Measurements from ENCODE around the gene MRPS23.

MRPS23 gene

DNA sequence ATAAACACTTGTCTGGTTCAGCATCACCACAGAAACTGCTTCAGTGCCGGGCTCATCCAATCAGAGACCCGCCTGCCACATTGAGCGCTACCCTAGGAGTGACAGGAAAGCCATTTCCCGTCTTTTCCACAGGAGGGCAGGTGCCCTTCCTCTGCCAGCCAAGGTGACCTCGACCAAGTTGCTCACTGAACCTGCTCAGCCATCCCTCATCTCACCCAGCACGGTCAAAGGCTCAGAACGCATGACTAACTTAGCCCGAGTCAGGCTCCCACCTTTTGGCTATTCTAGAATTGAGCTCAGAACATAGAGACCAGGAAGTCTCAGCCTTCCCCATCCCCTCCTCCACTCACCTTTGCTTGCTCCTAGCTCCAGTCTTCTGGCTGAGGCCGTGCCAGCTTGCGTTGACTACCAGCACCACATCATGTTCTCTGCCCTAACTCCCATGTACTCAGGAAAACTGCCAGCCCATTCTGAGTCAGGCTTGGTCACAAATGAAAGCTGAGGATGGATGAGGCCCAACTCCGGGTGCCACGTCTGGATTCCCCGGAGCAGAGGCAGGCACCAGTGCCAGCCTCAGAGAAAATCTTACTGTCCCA lies 15.6 kb downstream of the MRPS23 start:
- no peak for DNase-seq

DNA sequence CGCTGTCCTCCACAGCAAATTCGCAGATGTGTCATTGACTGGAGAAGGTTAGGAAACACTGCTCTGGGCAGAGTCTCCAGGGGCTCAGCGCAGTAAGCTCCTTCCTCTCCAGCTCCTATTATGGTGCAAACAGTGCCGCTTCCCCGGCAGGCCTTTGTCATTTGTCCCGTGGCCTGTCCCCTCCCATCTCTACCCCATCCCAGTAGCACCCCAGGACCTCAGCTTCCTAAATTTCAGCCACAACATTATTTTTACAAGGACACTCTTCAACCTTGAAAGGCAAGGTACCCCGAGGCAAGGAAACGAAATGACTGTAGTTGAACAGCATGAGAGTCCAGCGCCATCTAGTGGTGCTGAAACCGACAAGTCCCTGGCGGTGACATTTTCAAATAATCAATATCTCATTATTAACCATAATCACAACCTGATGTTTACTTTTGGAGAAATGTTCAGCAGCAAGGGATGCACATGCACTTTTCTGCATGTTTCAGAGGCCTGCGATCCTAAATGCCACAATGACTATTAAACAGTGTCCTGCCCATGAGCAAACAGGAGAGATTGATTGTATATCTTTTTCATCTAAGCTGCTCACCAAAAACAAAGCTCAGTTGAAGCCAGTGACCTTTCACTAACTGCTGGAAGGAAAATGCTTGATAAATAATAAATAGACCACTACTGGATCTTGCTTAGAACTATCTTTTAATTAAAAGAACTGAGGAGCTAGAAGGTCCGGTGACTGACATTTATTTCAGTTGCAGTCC lies 16.5 kb downstream of the MRPS23 start:
- peak; percentile 60 to 69 for DNase-seq

DNA sequence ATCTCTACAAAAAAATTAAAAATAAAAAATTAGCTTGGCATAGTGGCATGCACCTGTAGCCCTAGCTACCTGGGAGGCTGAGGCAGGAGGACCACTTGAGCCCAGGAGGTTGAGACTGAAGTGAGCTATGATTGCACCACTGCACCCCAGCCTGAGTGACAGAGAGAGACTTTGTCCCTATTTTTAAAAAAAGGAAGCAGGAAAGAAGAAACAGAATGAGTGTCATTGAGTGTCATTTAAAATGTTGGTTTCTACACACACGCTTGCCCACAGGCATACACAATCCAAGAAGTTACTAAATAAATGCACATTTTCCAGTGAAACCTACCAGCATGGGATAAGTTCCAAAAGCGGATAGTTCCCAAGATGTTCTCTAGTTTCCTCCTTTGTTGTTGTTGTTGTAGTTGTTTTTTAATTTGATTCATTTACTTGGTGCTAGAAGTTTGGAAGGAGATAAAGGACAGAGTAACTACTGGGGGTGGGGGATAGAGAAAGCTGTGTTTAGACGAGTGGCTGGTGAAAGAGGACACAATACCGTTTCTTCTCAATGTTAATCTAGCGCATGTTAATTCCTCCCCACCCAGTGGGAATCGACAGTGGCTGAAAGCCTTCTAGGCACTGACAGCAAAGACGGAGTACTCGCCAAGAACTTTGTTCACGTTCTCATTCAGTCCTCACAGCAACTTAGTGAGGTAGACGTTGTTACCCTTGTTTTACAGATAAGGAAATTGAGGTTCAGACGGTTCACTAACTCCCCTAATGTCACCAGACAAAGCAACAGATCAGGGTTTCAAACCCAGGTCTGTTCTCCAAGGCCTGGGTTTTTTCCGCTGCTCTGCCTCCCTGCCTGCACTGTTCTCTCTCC lies 17.3 kb downstream of the MRPS23 start:
- DNase-seq, result no peak

DNA sequence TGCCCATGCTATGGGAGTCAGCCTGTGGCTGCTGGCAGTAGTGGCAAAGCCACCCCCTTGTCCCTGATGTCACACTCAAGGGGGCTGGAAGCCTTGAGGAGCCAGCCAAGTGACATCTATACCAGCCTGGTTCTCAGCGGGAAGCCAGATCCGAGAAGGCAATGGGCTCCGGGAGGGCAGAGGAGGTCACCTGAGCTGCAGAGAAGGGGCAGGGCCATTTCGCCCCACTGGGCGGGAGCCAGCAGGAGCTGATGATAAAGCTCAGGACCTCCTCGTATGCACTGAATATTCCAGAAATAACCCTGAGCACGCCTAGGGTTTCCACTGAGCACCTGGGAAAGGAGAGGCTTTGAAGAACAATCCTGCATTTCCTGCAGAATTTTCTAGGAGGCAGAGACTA lies 19.0 kb downstream of the MRPS23 start:
- no peak for DNase-seq

DNA sequence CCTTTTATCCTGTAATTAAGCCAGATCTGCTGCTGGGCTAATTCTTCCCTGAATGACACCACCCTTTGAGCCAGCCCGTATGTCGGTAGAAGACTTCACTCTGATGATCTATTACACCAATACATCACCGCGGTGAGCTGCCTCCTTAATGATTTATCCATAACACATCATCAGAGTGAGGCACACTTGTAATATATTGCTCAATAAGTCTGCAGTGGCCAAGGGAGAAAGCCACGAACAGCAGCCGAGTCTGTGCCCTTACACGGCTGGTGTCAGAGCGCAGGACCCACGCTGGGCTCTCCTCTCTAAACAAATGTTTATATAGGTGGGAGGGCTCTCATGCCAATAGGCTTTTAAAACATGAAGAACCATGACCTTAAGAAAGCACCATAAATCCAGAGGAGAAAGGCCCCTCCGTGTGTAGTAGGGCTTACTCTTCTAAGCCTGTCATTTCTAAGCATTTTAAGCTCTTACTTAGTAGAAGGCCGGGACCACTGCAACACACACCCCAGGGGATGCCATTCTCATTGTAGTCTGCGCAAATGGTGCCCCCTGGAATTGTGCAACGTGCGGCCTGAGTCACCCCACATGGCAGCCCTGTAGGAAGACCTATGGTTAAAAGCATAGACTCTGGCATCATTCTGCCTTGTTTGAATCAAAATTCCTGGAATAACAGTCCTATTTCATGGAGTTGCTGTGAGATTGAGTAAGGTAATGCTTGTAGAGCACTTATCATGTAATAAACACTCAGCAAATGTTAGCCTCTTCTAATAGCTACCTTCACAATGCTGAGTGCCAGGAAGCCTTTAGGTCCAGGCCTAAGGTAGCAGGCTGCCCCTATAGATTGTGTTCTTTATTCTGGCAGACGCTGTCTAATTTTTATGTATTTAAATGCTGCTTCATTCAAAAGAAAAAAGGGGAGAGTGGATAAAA lies 26.1 kb downstream of the MRPS23 start:
- no peak for DNase-seq

DNA sequence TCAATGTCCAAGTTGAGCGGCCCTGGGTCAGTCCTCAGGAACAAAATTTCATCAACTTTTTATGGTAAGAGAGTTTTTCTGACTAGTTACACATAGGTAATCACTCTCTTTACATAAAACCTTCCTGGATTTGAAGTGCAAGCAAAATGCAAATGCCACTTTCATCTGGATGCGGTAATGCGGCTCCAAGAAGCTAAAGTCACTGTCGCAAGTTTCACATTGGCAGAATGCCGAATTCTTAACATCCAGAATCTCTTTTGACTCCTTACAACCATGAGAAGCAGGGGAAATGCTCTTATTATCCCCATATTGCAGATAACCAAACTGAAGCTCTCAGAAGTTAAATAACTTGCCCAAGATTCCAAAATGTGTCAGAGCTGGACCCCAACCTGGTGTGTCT lies 30.0 kb downstream of the MRPS23 start:
- DNase-seq, result no peak

DNA sequence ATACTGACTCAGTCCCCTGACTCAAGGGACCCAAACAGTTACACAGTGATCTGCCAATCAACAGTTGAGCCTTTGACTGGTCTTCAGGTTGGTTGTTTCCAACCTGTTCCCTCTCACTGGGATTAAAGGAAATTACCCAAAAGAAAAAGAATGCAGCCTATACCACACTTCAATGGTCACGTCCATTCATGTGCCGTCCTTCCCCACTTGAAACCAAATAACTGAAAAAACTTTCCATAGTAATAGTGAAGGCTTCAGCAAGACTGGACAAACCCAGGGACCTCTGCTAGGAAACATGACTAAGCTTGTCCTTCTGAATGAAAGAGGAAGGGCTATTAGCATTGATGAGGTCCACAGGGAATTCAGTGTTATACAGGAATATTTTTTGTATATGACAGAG lies 30.6 kb downstream of the MRPS23 start:
- no peak for DNase-seq

DNA sequence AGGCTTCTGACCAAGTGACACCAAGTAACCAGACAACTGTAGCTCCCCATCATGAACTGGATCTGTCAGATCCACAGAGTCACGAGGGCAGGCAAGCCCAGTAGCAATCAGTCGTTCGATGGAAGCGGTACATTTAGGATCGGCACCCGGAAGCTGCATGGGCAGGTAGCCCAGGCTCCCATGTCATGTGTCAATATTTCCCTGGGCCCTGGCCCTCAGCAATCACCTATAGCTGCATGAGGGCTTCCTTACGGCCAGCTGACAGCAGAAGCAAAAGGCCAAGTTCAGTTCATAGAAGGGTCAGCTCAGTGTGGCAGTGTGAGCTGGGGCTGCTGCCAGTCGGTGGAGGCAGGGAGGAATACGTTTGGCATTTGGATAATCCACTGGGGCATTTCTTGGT lies 31.8 kb downstream of the MRPS23 start:
- DNase-seq, result no peak

DNA sequence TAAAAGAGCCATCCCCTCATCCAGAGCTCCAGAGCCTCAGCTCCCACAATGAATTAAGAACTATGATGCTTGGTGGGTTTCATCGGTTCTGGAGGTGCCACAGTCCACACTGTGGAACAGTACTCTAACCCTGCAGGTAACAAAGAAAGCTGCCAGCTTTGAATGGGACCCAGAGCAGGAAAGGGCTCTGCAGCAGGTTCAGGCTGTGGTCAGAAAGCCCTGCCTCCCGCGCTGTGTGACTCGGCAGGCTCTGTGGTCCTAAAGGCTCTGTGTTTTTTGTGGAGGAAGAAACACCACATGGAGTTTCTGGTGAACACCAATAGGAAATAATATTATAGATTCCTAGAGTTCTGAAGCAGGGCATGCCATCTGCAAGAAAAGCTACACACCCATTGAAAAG lies 32.5 kb downstream of the MRPS23 start:
- no peak for DNase-seq

DNA sequence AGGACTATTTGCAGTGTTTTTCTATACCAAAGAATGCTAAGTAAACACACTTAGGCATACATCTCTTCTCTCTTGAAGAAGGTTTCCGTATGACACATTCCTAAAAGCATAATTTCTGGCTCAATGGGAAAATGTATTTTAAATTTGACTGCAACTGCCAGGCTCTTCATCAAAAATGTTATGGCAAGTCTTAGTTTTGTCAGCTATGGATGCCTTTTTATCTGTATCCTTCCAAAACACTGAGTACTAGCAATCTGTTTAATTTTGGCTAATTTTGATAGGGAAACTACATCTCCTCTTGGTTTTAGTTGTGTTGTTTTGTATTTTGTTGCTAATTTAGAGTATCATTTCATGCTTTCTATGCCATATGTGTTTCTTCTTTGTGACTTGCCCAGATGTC lies 35.4 kb downstream of the MRPS23 start:
- DNase-seq, result no peak

DNA sequence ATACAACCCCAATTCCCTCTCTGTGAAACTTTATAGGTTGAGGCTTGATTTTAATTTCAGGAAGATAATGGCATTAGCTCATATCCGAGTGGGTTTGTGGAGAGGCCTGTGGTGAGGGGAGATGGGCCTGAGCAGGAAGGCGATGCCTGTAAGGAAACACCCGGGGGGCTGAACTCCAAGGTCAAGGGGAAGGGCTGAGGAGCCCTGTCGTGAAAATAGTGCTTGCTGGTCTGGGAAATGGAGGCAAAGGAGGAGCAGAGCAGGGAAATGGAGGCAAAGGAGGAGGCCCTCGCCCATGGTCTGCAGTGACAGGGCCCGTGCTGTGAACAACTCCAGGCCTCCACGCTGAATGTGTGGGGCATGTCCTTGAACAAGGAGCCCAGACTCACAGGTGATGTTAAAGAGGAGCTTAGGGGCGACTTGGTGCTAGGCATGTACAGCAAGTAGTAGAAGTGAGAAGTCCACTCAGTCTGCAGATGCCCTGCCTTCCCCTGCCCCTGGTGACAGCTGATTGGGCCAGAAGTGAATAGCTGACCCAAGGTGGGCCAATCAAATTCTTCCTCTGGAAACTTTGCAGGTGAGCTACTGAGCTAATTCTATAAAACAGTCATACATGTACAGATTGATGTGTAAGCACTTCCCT lies 38.1 kb downstream of the MRPS23 start:
- no peak for DNase-seq

DNA sequence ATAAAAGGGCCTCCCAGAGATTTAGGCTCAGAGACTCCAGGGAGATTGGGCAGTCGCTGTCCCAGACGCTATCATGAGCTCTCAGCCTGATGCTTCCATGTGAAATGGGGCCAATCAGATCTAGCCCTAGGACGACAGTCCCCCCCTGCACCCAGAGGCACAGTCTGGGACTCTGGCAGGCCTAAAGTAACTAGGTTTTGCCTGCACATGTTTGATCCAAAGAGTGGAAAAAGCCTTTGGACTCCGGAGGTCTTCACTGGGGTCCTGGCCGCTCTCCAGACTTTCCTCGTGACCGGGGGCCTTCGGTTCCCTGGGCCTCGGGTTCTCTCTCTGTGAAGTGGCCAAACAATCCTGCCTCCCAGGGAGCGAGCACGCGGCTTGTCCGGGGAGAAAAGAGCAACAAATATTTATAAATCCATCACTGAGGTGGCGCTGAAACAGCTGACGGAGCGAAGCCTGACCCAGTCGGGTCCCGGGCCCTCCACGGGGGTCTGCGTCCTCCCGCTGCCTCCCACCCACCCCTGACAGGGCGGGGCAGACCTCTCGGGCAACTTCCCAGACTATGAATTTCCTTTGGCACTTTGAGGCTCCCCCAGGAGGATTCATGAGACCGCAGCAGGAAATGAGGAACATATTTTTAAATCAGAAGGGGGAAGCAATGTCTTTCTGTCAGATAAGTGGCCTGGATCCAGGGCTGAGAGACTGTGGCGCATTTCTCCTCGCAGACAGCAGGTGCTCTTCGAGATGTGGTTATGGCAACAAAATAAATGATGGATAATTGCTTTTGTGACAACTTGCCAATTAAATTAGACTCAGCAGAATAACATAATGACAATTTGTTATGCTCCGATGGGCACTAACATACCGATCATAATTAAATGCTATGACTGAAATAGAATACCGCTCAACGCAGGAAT lies 38.9 kb downstream of the MRPS23 start:
- peak in 1 of 2 donors; percentile 9 for DNase-seq

DNA sequence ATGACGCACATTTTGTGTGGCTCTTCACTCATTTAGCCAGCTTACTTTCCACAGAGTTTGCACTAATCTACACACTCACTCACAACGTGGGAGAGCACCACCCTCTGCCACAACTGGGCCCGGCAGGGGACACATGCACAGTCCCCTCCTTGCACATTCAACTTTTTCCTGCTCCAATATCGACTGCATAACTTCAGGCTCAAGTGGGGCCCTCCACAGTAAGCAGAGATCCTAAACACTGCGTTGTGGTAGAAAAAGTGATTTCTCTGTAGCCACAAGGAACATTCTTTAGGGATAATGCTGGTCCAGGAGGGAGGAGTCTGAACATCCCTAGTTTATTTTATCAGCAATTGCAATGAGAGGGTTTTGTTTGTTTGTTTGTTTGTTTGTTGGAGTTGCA lies 40.0 kb downstream of the MRPS23 start:
- no peak for DNase-seq

DNA sequence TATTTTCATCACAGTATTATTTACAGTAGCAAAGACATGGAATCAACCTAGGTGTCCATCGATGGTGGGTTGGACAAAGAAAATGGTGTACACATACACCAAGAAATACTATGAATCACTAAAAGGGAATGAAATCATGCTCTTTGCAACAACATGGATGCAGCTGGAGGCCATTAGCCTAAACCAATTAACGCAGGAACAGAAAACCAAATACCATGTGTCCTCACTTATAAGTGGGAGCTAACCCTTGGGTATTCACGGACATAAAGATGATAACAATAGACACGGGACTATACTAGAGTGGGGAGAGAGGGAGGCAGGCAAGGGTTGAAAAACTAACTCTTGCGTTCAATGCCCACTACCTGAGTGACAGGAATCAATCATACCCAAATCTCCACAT lies 41.0 kb downstream of the MRPS23 start:
- DNase-seq, result no peak

DNA sequence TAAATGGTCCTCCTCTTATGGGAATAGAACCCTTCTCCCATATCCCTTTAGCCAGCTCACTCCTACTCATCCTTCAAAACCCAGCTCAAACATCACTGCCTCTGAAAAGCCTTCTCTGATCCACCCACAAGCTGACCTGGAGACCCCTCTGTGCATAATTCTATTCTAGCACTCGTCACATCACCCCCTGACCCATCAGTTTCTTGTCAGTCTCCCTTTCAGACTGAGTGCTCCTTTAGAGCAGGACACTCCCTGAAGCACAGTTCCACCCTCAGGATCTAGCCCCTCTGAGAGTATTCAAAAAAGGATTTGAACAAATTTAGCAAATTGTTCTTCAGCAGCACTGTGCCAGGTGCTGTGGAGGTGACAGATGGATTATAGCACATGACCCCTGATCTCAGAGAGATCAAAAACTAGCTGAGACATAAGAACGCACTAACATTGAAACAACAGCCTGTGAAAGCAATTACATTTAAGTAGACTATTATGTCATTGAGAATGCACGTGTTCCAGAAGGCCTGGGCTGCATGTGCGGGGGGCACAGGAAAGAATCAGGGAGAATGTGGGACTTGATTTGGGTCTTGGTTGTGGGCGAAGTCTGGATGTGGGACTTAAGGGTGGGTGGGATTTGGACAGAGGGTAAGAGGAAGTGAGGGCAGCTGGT lies 43.5 kb downstream of the MRPS23 start:
- no peak for DNase-seq

DNA sequence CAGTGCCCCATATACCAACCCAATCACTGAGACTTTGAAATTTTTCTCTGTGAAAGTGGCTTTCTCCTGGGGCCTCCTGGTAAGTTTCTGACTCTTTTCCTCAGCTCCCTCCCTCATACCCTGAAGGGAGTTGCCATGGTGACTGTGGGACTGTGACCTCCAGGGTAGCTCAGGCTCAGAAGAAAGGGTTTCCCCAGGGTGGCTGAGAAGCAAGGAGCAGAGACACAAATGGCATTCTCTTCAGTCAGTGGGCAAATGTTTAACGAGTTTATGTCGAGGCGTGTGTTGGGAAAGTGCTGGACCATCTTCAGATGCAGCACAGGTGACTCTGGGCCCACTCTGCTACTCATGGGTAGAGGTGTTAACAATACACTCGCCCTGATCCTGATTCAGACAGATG lies 46.8 kb downstream of the MRPS23 start:
- no peak for DNase-seq

DNA sequence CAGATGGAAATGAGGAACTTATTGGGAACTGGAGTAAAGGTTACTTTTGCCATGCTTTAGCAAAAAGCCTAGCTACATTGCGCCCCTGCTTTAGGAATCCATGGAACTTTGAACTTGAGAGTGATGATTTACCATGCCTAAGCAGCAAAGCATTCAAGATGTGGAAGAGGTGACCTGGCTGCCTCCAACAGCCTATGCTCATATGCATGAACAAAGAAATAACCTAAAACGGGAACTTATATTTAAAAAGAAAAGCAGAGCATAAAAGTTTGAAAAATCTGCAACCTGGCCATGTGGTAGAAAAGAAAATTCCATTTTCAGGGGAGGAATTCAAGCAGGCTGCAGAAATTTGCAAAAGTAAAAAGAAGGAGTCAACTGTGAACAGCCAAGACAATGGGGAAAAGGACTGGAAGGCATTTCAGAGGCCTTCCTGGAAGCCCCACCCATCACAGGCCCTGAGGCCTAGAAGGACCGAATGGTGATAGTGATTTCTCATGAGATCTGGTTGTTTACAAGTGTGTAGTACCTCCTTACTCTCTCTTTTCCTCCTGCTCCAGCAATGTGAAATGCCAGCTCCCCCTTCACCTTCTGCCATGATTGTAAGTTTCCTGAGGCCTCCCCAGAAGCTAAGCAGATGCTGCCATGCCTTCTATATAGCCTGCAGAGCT lies 48.7 kb downstream of the MRPS23 start:
- DNase-seq, result no peak

DNA sequence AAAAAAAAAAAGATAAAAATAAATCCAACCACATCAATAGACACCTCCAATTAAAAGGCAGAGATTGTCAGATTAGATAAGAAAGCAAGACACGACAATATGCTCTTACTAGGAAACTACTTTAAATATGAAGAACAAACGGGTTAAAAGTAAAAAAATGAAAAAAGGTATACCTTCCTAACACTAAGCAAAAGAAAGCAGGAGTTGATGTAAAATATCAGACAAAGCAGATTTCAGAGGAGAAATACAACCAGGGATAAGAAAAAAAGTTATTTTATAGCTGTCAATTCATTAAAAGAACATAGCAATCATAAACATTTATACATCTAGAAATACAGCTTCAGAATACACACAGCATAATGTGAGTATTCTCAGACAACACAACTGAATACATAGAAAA lies 55.0 kb downstream of the MRPS23 start:
- DNase-seq, result no peak

DNA sequence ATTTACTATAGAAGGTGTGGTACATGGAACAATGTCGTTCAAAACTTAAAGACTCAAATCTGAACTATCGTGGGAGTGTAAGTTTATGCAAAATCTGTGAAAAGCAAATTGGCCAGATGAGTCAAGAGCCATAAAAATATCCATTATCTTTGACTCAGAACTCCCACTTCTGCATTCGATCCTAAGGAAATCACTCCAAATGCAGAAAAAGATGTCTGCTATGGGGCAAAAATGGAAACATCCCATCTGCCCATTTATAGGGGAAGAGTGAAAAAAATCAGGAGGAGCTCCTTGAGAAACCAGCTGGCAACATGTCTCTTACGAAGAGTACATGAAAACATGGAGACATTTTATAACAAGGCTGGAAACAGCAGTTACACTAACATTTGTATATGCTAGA lies 61.1 kb downstream of the MRPS23 start:
- no peak for DNase-seq

DNA sequence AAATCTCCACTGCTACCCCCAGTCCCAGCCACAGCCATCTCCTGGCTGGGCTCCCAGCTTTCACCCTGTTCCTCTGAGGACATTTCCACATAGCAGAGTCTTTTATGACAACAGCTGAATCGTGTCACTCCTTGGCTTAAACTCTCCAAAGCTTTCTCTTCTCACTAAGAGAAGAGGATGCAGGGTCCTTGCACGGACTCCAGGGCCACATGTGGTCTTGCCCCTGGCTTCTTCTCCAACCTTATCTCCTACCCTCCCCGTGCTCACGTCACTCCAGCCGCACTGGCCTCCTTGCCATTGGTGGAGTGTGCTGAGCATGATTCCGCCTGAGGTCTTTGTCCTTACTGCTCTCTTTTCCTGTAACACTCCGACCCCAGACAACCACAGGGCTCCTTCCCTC lies 64.8 kb downstream of the MRPS23 start:
- DNase-seq, result no peak
